HepG2 (cell line): ENCODE data around the gene AXIN2.

Experiments
- HNRNPUL1 ChIP-seq: fragments of 200-400 bp; formaldehyde crosslinking; IDR thresholded peaks from 2 replicates; pipeline ENCODE4 v1.6.1; 2017; ENCODE audit warnings: low read depth, mild to moderate bottlenecking, low read length, moderate library complexity
- IRF2 ChIP-seq: IDR thresholded peaks from 2 replicates; pipeline ENCODE4 v1.6.1; 2018; ENCODE audit warnings: missing genetic modification reagents, missing compliant biosample characterization
- MEIS2 ChIP-seq: sonication (generic); formaldehyde crosslinking; IDR thresholded peaks from 2 replicates; pipeline ENCODE4 v1.9.0; 2021; ENCODE audit warnings: mild to moderate bottlenecking, missing genetic modification reagents
- MXI1 ChIP-seq: IDR thresholded peaks from 3 replicates; pipeline ENCODE4 v1.6.1; 2012; ENCODE audit warnings: low read depth, low read length, inconsistent platforms, borderline replicate concordance
- REL ChIP-seq: sonication (generic); formaldehyde crosslinking; conservative IDR thresholded peaks from 2 replicates; pipeline ENCODE4 v1.8.0; 2022; ENCODE audit warnings: mild to moderate bottlenecking, missing genetic modification reagents, moderate library complexity
- ZNF530 ChIP-seq: sonication (generic); formaldehyde crosslinking; IDR thresholded peaks from 2 replicates; pipeline ENCODE4 v1.5.0; 2020; ENCODE audit warnings: low read depth, mild to moderate bottlenecking, missing genetic modification reagents
- TF ChIP-seq, protein P1 (sequence below): sonication (generic); formaldehyde crosslinking; IDR thresholded peaks from 2 replicates; pipeline ENCODE4 v1.5.0; 2020; ENCODE audit warnings: mild to moderate bottlenecking, missing genetic modification reagents, moderate library complexity

DNA sequence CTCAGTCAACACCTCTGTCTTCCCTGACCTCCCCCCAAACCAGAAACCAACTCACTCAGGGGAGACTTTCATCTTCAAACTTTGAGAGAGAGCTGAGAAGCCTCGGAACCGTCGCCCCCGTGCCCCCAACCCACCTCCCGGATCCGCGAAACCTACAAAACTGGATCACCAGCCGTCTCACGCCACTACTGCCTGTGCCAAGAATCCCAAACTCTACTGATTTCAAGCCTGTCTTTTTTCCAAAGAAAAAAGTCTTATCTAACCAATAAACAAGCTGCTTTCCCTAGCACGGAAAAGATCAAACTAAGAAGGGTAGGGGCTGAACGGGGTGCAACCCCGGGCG is 2.0 kb downstream of the AXIN2 start:
- TF ChIP-seq REL (CRISPR knock-in tag) (no peak), ZNF530 (no peak), MXI1 (no peak), IRF2 (no peak), HNRNPUL1 (no peak), MEIS2 (CRISPR knock-in tag) (no peak)
- TF ChIP-seq, protein P1, sequence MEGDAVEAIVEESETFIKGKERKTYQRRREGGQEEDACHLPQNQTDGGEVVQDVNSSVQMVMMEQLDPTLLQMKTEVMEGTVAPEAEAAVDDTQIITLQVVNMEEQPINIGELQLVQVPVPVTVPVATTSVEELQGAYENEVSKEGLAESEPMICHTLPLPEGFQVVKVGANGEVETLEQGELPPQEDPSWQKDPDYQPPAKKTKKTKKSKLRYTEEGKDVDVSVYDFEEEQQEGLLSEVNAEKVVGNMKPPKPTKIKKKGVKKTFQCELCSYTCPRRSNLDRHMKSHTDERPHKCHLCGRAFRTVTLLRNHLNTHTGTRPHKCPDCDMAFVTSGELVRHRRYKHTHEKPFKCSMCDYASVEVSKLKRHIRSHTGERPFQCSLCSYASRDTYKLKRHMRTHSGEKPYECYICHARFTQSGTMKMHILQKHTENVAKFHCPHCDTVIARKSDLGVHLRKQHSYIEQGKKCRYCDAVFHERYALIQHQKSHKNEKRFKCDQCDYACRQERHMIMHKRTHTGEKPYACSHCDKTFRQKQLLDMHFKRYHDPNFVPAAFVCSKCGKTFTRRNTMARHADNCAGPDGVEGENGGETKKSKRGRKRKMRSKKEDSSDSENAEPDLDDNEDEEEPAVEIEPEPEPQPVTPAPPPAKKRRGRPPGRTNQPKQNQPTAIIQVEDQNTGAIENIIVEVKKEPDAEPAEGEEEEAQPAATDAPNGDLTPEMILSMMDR (CRISPR knock-in tag), result no peak
